Suprapubic skin (tissue), 4 donors: ENCODE data around the gene KRTAP10-11. TPM values are rescaled to one million over a fixed set of nuclear protein-coding genes. Genes with fewer than 3 reads are reported as not detected.

Experiments
- DNase-seq, 2 donors: peaks; one replicate each; pipeline ENCODE4 v3.0.0-alpha.2; 2019; ENCODE audit warnings: low spot score in 2 of 2
- H3K27ac ChIP-seq: fragments of 200-600 bp; sonication (generic); one replicate; pipeline ENCODE4 v1.5.1; 2019
- H3K27me3 ChIP-seq: fragments of 200-600 bp; sonication (generic); one replicate; pipeline ENCODE4 v1.5.1; 2019
- H3K36me3 ChIP-seq: fragments of 200-600 bp; sonication (generic); one replicate; pipeline ENCODE4 v1.5.1; 2019
- H3K4me1 ChIP-seq: fragments of 200-600 bp; sonication (generic); one replicate; pipeline ENCODE4 v1.5.1; 2019
- H3K4me3 ChIP-seq: fragments of 200-600 bp; sonication (generic); one replicate; pipeline ENCODE4 v1.5.1; 2019; ENCODE audit warnings: mild to moderate bottlenecking
- H3K9me3 ChIP-seq: fragments of 200-600 bp; sonication (generic); one replicate; pipeline ENCODE4 v1.5.1; 2019
- CTCF ChIP-seq, 2 donors: fragments of 200-600 bp in 1 of 2; fragments of 450-650 bp in 1 of 2; sonication (generic) in 1 of 2; IDR thresholded peaks; one replicate each; pipeline ENCODE4 v1.5.1; 2016 to 2019; ENCODE audit warnings: antibody characterized with exemption in 2 of 2, mild to moderate bottlenecking in 1 of 2, moderate library complexity in 1 of 2
- EP300 ChIP-seq: sonication (generic); formaldehyde crosslinking; IDR thresholded peaks from one replicate; pipeline ENCODE4 v1.6.1; 2017; ENCODE audit warnings: antibody characterized with exemption
- POLR2A ChIP-seq, 2 donors: fragments of 450-650 bp; IDR thresholded peaks; one replicate each; pipeline ENCODE4 v1.6.1; 2017; ENCODE audit warnings: antibody characterized with exemption in 2 of 2, mild to moderate bottlenecking in 2 of 2, moderate library complexity in 2 of 2
- POLR2AphosphoS5 ChIP-seq, 3 donors: sonication (generic); formaldehyde crosslinking; IDR thresholded peaks; one replicate each; pipeline ENCODE4 v1.6.1; 2017; ENCODE audit warnings: antibody characterized with exemption in 3 of 3
- WGBS: methylation state at CpG from one replicate; pipeline ENCODE4 v1.1.5; 2018; 5-methylcytosine and 5-hydroxymethylcytosine counted together
- total RNA-seq, 4 donors: library from RNA; depleted of rRNA; stranded (reverse); fragments of >200 nt; gene quantifications; one replicate each; pipeline ENCODE4 v1.1.0, GENCODE V29; 2016

The KRTAP10-11 gene
- total RNA-seq, 4 donors from 2014 or later, result 1.9 to 11.7 (median 3.5) TPM; not detected in 1

- H3K4me3 ChIP-seq, result no peak overlapping the region
- H3K9me3 ChIP-seq, result no peaks in the 10 kb centered on the region
- peaks cover 25% of the 10 kb centered on the region for H3K27me3 ChIP-seq
- no peak overlapping the region for H3K27ac ChIP-seq
- no peak for DNase-seq
- WGBS, result 87% methylated on average over 4 of the region's 12 CpGs
- H3K36me3 ChIP-seq, result no peaks in the 10 kb centered on the region
- no peak for TF ChIP-seq POLR2A (IDR thresholded peaks at IDR 0.05)
- TF ChIP-seq EP300, result no peak
- TF ChIP-seq CTCF (IDR thresholded peaks at IDR 0.05), result no peak
- no peak for TF ChIP-seq POLR2AphosphoS5 (IDR thresholded peaks at IDR 0.05)
- no peaks in the 10 kb centered on the region for H3K4me1 ChIP-seq
Observed at GRCh38 chr21:44639331-44639655, 6.9 kb upstream of the KRTAP10-11 start.

- DNase-seq, result peak in 1 of 2 donors; percentile 25
- no peaks in the 10 kb centered on the region for H3K9me3 ChIP-seq
- no peak overlapping the region for H3K27ac ChIP-seq
- TF ChIP-seq POLR2A (IDR thresholded peaks at IDR 0.05) (no peak), CTCF (IDR thresholded peaks at IDR 0.05) (no peak), POLR2AphosphoS5 (IDR thresholded peaks at IDR 0.05) (no peak), EP300 (no peak)
- peaks cover 25% of the 10 kb centered on the region for H3K27me3 ChIP-seq
- 91% methylated on average over 5 of the region's 5 CpGs for WGBS
- no peak overlapping the region for H3K4me3 ChIP-seq
- no peaks in the 10 kb centered on the region for H3K4me1 ChIP-seq
- H3K36me3 ChIP-seq, result no peaks in the 10 kb centered on the region
Observed at GRCh38 chr21:44640761-44641160, 5.5 kb upstream of the KRTAP10-11 start.

GRCh38 chr21:44643741-44644310 lies 2.4 kb upstream of the KRTAP10-11 start:
- no peaks in the 10 kb centered on the region for H3K9me3 ChIP-seq
- no peak overlapping the region for H3K4me3 ChIP-seq
- no peaks in the 10 kb centered on the region for H3K4me1 ChIP-seq
- no peak for TF ChIP-seq POLR2A (IDR thresholded peaks at IDR 0.05)
- TF ChIP-seq POLR2AphosphoS5 (IDR thresholded peaks at IDR 0.05), result no peak
- TF ChIP-seq EP300, result no peak
- no peak for TF ChIP-seq CTCF (IDR thresholded peaks at IDR 0.05)
- peaks cover 30% of the 10 kb centered on the region for H3K27me3 ChIP-seq
- DNase-seq, result no peak
- WGBS, result 65% methylated on average over 14 of the region's 14 CpGs
- H3K27ac ChIP-seq, result no peak overlapping the region
- no peaks in the 10 kb centered on the region for H3K36me3 ChIP-seq

GRCh38 chr21:44644878-44645277 lies 1.3 kb upstream of the KRTAP10-11 start:
- TF ChIP-seq CTCF (IDR thresholded peaks at IDR 0.05), result no peak
- no peak for TF ChIP-seq POLR2AphosphoS5 (IDR thresholded peaks at IDR 0.05)
- H3K4me1 ChIP-seq, result no peaks in the 10 kb centered on the region
- H3K9me3 ChIP-seq, result no peaks in the 10 kb centered on the region
- H3K36me3 ChIP-seq, result no peaks in the 10 kb centered on the region
- DNase-seq, result no peak
- no peak overlapping the region for H3K4me3 ChIP-seq
- H3K27me3 ChIP-seq, result peaks cover 32% of the 10 kb centered on the region
- H3K27ac ChIP-seq, result no peak overlapping the region
- 47% methylated on average over 2 of the region's 2 CpGs for WGBS

GRCh38 chr21:44647222-44647552 lies 973 bp downstream of the KRTAP10-11 start:
- Histone ChIP-seq H3K4me1 (no peaks in the 10 kb centered on the region), H3K36me3 (no peaks in the 10 kb centered on the region), H3K27ac (no peak overlapping the region), H3K27me3 (peaks cover 37% of the 10 kb centered on the region), H3K9me3 (no peaks in the 10 kb centered on the region), H3K4me3 (no peak overlapping the region)
- DNase-seq, result no peak
- WGBS, result 59% methylated on average over 7 of the region's 8 CpGs
- TF ChIP-seq EP300, result no peak
- no peak for TF ChIP-seq POLR2A (IDR thresholded peaks at IDR 0.05)
- no peak for TF ChIP-seq POLR2AphosphoS5 (IDR thresholded peaks at IDR 0.05)
- TF ChIP-seq CTCF (IDR thresholded peaks at IDR 0.05), result no peak
